CD4-positive, alpha-beta T cell treated with Interleukin-15 for 1 hour (primary cell): ENCODE data around the gene LGI4.
"Not testable (repeated sequence)": the region's sequence is repeated elsewhere in the genome, so short reads cannot be mapped to it uniquely, and the experiment has no call there.

Source experiments
- DNase-seq: peaks from one replicate; pipeline ENCODE4 v3.0.0-alpha.2; 2020

The LGI4 gene

DNA sequence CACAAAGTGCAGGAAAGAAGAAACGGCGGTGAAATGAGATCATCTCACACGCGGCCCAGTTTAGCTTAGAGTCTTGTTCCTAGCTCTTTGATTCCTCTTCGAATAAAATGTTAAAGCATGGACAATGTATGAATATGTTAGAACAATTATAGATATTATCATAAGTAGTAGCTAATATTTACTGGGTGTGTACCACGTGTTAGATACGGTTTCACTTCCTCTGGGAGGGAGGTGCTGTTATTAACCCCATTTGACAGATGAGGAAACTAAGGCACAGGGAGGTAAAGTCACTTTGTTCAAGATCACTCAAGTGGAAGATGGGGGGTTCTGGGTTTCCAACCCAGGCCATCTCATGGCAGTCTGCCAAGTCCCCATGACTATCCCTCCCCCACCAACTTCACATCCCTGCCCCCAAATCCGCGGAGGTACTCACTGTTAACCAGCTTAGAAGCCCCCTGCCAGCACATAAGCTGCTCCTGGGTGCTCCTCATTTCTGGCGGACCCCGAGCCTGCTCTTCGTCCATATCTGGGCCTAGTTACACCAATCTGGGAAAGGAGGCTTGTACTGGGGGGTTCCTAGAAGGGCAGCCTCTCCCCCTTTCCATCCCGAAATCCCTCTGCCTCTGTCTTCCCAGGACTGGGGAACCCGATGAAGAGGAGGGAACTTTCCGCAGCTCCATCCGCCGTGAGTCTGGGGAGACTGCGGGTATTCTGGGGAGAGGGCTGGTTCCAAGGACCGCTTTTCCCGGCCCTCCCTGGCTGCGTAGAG, 7.2 kb upstream of the LGI4 start:
- DNase-seq: no peak

DNA sequence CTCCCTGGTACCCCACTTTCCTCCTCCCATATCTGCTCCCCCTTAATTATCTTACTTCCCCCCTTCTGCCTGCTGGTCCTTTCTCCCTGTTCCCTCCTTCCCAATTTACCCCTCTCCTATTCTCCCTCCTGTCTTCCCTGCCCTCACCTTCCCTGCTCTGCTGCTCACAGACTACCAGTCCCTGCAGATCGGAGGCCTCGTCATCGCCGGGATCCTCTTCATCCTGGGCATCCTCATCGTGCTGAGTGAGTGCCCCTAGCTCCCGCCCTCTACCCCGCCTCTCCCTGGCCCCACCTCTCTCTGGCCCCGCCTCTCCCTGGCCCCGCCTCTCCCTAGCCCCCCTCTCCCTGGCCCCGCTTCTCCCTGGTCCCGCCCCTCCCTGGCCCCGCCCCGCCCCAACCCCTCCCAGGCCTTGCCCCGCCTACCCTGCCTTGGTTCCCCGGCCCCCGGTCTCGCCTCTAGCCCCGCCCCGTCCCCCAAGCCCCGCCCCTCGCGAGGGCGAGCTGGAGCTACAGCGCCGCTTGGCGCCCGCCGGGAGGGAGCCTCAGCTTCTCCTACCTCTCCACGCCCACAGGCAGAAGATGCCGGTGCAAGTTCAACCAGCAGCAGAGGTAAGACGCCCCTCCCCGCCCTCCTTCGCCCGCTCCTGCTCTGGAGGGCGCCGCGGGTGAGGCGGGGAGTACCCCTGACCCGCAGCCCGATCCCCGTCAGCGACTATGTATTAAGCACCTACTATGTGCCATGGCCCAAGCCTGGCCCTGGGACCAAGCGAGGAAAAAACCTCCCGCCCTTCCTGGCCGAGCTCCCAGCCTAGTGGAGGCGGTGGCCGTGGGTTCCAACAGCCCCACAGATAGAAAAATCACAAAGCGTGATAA, 6.3 kb upstream of the LGI4 start:
- peak; percentile 95 for DNase-seq

DNA sequence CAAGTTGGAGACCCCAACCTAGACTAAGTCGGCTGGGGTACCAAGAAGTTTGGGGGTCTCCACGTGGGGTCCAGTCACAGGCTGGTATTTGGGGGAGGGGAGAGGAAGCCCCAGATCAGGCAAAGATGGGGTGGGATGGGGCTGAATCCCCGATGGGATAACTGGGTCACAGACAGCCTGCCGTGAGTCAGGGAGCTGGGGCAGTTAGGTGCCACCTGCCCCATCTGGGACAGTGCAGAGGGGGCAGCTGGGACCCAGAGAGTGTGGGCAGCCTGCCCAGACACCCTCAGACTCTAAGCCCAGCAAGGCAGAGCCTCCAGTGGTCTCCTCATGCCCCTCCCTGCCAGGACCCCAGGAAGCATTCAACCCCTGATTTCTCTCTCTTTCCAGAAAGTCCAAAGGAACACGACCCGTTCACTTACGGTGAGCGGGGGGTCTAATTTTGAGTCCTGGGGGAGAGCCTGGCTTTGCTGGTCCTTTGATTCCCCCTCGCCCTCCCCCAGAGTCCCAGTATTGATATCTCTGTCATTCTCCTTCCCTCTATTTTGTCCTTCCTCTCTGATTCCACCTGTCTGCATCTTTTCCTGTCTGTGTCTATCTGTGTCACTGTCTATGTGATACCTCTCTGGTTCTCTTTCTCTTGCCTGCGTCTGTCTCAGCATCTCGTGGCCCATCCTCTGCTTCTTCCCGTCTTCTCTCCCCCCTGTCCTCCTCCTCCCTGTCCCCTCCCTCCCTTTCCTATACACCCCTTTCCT, 5.5 kb upstream of the LGI4 start:
- no peak for DNase-seq

DNA sequence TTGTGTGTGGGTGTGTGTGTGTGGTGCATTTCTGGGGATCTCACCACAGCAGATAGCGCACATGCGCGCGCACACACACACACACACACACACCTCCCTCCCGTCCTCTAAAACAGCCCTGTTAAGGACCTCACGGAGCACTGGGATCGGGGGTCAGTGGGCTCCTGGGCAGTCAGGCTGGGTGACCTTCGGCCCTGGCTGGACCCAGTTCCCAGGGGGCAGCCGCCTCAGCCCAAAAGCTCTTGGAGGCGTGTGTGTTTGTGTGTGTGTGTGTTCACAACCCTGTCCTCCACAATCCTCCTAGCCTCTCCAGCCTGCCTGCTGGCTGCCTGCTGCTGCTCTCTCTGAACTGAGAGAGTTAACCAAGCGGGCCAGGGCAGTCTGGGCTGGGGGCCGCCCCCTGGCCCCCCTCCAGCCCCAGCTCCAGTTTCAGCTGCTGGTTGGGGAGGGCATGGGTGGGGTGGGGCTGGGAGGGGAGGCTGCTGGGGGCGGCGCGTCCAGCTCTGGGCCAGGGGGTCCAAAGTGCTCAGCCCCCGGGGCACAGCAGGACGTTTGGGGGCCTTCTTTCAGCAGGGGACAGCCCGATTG, 3.5 kb upstream of the LGI4 start, which contains the start of gene FXYD1:
Gene FXYD1, plus strand, starts transcription at position 520 of the 588 bp plus-strand sequence. CDS start 1,256 bp downstream, outside the sequence.
- no peak for DNase-seq

DNA sequence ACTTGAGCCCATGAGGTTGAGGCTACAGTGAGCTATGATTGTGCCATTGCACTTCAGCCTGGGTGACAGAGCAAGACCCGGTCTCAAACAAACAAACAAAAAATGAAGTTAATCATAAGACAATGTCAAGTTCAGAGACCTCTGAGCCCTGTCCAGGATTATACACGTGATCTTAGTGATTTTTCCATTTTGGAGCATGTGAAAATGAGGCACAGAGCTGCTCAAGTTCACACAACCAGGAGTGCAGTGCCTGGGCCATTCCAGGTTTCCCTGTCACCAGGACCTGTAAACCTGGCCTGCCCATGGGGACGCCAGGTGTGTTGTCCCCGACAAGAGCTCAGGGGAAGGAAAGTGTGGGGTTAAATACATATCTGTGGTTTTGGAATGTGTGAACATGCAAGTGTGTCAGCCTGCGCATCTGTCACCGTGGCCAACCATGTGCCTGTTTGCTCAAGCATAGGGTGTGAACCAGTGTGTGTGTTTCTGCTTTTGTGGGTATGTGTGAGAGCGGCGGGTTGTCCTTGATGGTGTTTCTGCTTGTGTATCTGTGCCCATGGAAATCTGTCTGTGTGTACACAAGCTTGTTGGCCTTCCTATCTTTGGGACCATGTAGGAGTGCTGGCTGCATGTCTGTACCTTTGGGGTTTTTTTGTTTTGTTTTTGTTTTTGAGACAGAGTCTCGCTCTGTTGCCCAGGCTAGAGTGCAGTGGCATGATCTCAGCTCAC, 2.3 kb upstream of the LGI4 start:
- no peak for DNase-seq

DNA sequence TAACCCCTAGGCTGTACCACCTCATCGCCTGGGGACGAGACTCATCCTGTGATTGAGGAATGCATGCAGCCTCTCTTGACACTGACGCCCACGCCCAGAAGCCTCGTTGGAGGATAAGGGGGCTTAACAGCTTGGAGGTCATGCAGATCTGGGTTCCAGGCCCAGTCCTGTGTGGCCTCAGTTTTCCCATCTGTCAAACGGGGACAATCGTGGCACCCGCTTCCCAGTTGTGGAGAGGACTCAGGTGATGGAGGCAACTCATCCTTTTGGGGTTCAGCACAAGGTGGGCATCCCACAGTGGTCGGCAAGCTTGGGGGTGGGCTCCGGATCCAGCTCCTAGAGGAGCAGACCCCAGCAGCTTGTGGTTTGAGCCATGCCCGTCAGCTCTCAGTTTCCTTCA, 1.4 kb upstream of the LGI4 start:
- DNase-seq: no peak

DNA sequence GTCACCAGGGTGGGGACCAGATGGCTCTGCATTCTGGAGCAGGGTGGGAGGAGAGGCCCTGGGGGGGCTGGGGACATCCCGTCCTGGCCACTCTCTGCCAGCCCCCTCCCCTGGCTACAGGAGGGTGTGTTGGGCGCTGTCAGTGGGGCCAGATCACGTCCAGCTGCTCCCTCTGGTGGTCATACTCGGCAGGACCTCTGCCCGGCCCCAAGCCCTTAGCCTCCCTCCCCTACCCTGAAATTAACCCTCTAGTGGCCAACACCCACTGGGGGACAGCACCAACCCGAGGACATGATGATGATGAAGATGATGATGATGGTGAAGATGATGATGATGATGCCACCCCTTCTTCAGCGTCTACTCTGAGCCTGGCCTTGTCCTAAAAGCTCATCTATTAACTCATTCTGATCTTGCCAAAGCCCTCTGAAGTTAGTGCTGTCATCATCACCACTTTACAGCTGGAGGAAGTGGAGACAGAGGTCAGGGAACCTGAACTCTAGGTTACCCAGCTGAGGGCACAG, 590 bp upstream of the LGI4 start:
- DNase-seq: peak; percentile 67

DNA sequence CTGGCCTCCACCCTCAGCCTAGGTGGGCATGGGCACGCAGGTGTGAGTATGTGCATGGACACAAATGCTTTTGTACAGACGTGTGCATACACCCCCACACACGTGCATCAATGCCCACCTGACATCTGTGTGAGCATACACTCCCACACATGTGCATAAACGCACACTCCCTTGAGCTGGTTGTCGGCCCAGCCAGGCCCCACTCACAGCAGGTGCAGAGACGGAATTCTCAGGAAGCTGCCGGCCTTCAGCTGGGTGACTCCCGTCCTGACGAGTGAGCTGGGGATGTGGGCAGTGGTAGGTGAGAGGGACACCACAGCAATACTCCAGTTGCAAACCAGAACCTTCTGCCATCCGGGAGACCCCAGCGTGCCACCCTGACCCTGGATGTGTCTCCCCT, 1.0 kb downstream of the LGI4 start:
- no peak for DNase-seq

DNA sequence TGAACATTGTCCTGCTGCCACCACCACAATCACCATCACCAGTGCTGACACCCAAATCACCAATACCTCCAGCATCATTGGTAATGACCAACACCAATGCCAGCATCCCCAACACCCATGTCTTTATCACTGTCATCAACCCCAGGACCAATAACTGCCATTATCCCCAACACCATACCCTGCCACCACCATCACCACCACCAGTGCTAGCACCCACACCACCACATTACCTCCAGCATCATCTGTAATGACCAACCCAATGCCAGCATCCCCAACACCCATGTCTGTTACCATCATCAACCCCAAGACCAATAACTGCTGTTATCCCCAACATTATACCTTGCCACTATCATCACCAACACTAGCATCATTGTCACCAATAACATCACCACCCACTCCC, 2.6 kb downstream of the LGI4 start:
- DNase-seq: no peak

DNA sequence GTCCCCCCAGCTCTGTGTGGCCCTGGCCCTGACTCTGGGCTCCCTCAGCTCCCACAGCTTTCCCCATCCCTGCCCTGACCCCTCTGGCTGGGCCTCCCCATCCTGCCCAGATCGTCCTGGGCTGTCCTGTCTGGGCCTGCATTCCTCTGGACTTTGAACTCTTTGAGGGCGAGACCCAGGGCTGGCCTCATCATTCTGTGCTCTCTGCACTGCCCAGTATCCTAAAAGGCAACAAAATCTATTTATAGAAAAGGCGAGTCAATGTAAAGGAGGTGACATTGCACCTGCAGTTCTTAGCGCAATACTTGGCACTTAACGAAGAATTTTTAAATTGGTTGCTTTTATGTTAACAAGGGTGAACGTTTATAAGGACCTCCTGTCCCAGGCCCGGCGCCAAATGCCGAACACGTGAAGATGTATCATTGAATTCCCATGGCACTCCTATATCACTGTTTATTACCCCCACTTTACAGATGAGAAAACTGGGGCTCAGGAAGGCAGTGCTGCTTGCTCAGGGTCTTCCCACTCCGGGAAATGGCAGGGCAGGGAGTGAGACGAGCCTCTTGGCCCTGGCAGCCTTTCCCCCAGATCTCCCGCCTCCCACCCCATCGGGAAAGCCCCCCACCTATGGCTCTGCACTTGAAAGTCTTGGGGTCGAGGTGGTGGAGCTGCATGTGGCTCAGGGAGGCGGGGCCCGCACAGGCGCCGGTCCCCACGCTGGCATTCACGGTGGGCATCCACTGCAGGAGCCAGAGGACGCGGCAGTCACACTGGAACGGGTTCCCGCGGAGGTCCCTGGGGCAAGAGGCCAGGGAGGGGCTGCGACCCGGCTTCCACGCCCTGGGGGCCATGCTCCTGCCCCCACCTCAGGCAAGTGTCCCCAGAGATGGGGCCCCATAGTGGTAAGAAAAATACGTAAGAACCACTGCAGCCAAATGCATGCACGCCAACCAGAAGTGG, 3.8 kb downstream of the LGI4 start:
- no peak for DNase-seq

DNA sequence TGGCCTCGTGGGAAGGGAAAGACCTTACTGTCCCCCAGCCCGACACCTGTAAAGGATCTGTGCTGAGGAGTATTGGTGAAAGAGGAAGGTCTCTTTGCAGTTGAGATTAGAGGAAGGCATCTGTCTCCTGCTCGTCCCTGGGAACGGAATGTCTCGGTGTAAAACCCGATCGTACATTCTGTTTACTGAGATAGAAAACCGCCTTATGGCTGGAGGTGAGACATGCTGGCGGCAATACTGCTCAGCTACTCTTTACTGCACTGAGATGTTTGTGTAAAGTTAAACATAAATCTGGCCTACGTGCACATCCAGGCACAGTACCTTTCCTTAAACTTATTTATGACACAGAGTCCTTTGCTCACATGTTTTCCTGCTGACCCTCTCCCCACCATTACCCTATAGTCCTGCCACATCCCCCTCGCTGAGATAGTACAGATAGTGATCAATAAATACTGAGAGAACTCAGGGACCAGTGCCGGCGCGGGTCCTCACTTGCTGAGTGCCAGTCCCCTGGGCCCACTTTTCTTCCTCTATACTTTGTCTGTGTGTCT, 5.1 kb downstream of the LGI4 start:
- not testable (repeated sequence) for DNase-seq

DNA sequence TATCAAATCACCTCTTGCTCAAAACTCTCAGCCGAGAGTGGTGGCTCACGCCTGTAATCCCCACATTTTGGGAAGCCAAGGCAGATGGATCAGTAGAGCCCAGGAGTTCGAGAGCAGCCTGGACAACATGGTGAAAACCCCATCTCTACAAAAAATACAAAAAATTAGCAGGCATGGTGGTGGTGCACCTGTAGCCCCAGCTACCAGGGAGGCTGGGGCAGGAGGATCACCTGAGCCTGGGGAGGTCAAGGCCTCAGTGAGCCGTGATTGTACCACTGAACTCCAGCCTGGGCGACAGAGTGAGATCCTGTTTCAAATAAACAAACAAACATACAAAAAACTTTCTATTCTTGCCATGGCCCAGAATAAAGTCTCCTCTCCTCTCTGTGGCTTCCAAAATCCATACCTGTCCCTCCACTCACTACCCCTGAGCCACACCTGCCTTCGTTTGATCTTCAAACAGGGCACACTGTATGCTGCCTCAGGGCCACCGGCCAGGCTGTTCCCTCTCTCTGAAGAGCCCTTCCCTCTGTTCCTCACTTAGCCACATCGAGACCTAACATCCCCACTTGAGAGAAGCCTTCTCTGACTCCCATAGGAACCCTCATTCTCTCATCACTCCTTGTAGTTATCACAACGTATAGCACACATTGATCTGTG, 6.3 kb downstream of the LGI4 start:
- DNase-seq: no peak

DNA sequence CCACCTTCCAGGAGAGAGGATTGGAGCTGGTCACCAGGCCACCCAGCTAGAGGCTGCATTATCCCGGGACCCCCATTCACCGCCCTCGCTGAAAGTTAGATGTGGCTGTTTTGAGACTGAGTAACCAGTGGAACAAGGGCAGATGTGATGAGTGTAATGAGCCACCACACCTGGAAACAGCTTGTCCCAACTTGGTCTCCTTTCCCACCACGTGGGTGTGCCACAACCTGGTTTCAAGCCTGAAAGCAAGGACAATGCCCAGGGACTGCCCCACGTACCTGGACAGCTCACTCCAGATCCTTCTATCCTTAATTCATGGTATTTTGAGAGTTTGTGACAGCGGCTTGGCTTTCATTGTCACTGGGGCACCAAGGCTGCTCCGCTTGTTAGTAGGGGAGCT, 7.0 kb downstream of the LGI4 start:
- no peak for DNase-seq

DNA sequence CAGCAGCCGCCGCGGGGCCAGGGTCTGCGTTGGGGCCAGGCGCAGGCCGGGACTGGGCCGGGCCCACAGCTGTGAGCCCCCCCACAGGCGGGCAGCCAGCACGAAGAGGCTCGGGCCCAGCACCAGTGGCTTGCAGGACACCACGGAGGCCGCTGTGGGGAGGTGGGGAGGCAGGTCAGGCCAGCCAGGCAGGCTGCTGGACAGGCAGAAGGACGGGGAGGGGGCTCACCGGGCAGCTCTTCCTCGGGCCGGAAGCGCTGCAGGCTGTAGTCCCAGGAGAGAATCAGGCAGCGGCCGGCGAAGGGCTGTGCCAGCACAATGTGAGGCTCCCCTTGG, 8.3 kb downstream of the LGI4 start:
- no peak for DNase-seq

DNA sequence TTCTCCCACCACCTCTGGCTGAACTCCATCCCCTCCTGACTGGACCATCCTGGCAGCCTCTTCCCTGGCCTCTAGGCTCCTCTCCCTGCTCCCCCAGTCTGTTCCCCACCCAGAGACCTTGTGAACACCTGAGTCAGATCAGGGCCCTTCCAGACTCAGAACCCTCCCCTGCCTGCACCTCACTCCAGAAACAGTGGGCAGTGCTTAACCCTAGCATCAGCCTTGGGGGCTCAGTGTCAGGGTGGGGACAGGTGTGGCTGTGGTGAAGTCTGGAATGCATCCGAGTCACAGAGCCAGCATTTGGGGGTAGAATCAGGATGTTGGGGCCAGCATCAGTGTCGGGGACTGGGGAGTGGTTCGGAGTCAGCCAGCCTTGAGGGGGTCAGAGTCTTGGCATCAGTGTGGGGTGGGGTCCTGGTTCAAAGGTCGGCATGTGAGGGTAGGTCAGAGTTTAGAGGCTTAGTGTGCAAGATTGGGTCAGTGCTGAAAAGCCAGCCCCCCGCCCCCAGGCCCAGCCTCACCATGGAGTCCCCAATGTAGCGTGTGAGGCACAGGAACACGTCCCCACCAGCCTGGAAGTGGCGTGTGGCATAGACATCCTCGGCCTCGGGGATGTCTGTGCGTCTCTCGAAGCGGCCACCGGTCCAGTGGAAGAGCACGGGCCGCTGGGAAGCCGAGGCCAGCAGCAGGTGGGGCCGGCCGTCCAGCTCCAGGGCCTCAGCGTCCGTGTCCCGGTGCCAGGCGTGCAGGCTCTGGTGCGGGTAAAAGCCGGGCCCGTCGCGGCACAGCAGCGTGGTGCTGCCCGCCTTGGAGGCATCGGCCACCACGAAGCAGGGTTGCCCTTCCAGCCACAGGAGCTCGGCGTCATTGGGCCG, 8.9 kb downstream of the LGI4 start:
- DNase-seq: no peak

DNA sequence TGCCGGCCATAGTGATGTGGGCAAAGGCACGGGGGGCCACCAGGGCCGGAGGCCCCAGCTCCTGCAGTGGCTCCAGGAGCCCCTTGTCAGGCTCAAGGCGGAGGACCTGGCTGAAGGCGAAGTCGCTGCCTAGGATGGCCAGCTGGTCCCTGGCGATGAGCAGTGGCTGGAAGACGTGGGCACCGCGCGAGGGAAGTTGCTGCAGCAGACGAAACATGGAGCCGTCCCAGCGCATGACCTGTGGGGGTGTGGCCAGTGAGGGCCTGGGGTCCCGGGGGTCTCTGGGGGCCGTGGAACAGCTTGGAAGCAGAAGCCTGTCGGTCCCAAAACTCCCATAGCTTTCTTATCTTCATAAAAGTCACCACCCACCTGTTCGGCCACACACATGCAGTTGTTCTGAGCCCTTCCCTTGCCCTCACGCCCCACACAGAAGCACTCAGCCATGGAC, 9.6 kb downstream of the LGI4 start:
- DNase-seq: no peak

DNA sequence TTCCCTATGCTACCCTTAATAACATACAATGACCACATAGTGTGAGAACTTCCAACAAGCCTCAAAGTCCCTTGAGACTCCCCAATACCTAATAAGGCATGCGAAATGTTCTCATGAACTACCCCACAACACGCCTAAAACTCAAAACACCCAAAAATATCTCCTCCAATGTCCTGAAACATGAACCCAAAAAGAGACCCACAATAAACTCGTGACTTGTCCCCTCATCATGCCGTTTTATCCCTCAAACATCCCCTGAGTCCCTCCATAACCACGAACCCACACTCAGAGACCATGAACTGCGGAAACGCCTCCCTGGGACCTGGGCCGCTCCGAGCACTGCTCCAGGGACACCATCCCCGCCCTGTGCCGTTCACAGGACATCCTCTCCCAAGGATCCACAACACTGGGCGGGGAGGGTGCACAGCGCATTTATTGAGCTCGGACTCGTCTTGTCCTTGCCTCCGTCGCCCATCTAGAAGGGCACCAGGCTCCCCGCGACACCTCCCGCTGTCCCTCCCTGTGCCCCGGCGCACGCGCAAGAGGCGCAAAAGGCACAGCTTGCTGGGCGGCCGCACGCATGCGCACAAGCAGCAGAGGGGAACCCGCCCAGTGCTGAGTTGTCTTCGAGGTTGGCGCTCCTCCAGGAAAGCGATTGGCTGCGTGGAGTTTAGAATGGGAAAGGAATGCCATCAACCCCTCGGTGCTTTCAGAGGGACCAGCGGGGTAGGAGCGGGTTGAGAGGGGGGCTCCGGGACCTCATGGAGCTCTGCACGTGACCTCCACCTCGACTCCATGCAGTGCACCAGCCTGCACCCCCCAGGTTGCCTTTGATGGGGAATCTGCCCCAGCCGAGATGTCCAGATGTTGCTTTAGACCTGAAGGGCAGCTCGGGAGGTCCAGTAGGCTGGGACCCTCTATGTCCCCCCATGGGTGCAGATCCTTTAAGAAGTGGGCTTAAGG, 10.5 kb downstream of the LGI4 start:
- peak; percentile 91 for DNase-seq

DNA sequence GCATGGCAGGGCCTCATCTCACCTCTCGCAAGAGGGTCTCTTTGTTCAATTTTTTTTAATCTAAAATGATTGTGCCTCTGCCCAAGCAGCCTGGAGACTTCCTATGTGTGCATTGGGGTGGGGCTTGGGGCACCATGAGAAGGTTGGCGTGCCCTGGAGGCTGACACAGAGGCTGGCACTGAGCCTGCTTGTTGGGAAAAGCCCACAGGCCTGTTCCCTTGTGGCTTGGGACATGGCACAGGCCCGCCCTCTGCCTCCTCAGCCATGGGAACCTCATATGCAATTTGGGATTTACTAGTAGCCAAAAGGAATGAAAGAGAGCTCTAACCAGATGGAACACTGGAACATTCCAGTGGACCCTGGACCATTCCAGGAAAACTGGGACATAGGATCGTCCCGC, 11.3 kb downstream of the LGI4 start:
- no peak for DNase-seq
